DMS114 treated with DMSO at 0.1 percent for 48 hours (cell line): Measurements from ENCODE around the gene CLCA1.

ENCODE experiments used
- DNase-seq: peaks from one replicate; lab custom pipeline; 2025; ENCODE audit not compliant: unreplicated experiment; lab: John Stamatoyannopoulos, UW

Gene CLCA1

GRCh38 chr1:86460998-86461397 lies 7.7 kb upstream of the CLCA1 start:
- DNase-seq = no peak

GRCh38 chr1:86461482-86461881 lies 7.2 kb upstream of the CLCA1 start:
- no peak for DNase-seq

GRCh38 chr1:86464819-86465218 lies 3.9 kb upstream of the CLCA1 start:
- no peak for DNase-seq

- DNase-seq = no peak
Observed at GRCh38 chr1:86466109-86466844, 2.5 kb upstream of the CLCA1 start.

- DNase-seq = no peak
Observed at GRCh38 chr1:86466986-86467385, 1.7 kb upstream of the CLCA1 start.

- no peak for DNase-seq
Observed at GRCh38 chr1:86470859-86471258, 2.1 kb downstream of the CLCA1 start.

- DNase-seq = no peak
Observed at GRCh38 chr1:86471291-86471690, 2.6 kb downstream of the CLCA1 start.

- no peak for DNase-seq
Observed at GRCh38 chr1:86472152-86472551, 3.4 kb downstream of the CLCA1 start.

GRCh38 chr1:86472767-86473166 lies 4.0 kb downstream of the CLCA1 start:
- no peak for DNase-seq

- no peak for DNase-seq
Observed at GRCh38 chr1:86477256-86477655, 8.5 kb downstream of the CLCA1 start.

- DNase-seq = no peak
Observed at GRCh38 chr1:86477682-86478081, 9.0 kb downstream of the CLCA1 start.

- DNase-seq = no peak
Observed at GRCh38 chr1:86478416-86479156, 9.9 kb downstream of the CLCA1 start.

- no peak for DNase-seq
Observed at GRCh38 chr1:86481966-86482365, 13.2 kb downstream of the CLCA1 start.

- no peak for DNase-seq
Observed at GRCh38 chr1:86487131-86487810, 18.5 kb downstream of the CLCA1 start.

- DNase-seq = no peak
Observed at GRCh38 chr1:86487811-86488141, 19.0 kb downstream of the CLCA1 start.

- DNase-seq = no peak
Observed at GRCh38 chr1:86489242-86489878, 20.6 kb downstream of the CLCA1 start.

GRCh38 chr1:86491171-86491950 lies 22.6 kb downstream of the CLCA1 start:
- no peak for DNase-seq

GRCh38 chr1:86498281-86498680 lies 29.6 kb downstream of the CLCA1 start:
- DNase-seq = no peak

GRCh38 chr1:86499987-86500593 lies 31.4 kb downstream of the CLCA1 start:
- DNase-seq = peak; percentile 32

GRCh38 chr1:86500714-86501113 lies 32.0 kb downstream of the CLCA1 start:
- DNase-seq = no peak
